Suppressor macrophage treated with lipopolysaccharide for 1 hour (primary cell): Measurements from ENCODE around the gene GPR45.
"Not testable (repeated sequence)": the region's sequence is repeated elsewhere in the genome, so short reads cannot be mapped to it uniquely, and the experiment has no call there.

Experiments used
- DNase-seq, 3 donors: peaks; one replicate each; pipeline ENCODE4 v3.0.0-alpha.2; 2020 to 2022

Gene GPR45

GRCh38 chr2:105241443-105241842, at the start of gene GPR45:
TSS of gene GPR45 (plus strand) at chr2:105241743. CDS start at chr2:105241859, 116 bp downstream.
- DNase-seq, result no peak

GRCh38 chr2:105194022-105194675, 47.4 kb upstream of the GPR45 start:
- no peak for DNase-seq

GRCh38 chr2:105196651-105197050, 44.9 kb upstream of the GPR45 start:
- DNase-seq, result no peak

- DNase-seq, result no peak
Observed at GRCh38 chr2:105215586-105216192, 25.9 kb upstream of the GPR45 start.

GRCh38 chr2:105220604-105221003, 20.9 kb upstream of the GPR45 start:
- no peak for DNase-seq

- no peak for DNase-seq
Observed at GRCh38 chr2:105224444-105224843, 17.1 kb upstream of the GPR45 start.

GRCh38 chr2:105231232-105231619, 10.3 kb upstream of the GPR45 start:
- DNase-seq, result no peak

- peak; percentile 81 to 92 (median 87) for DNase-seq
Observed at GRCh38 chr2:105235388-105236059, 6.0 kb upstream of the GPR45 start.

GRCh38 chr2:105236060-105236424, 5.5 kb upstream of the GPR45 start:
- no peak for DNase-seq

GRCh38 chr2:105237045-105237765, 4.3 kb upstream of the GPR45 start:
- DNase-seq, result no peak

GRCh38 chr2:105238664-105239240, 2.8 kb upstream of the GPR45 start:
- DNase-seq, result no peak

GRCh38 chr2:105239924-105240323, 1.6 kb upstream of the GPR45 start:
- DNase-seq, result no peak

- DNase-seq, result no peak
Observed at GRCh38 chr2:105242286-105242993, 897 bp downstream of the GPR45 start.

- no peak for DNase-seq
Observed at GRCh38 chr2:105243961-105244360, 2.4 kb downstream of the GPR45 start.

GRCh38 chr2:105244451-105244850, 2.9 kb downstream of the GPR45 start:
- peak in 1 of 3 donors; percentile 7 for DNase-seq

GRCh38 chr2:105248316-105249070, 7.0 kb downstream of the GPR45 start:
- no peak for DNase-seq

- no peak for DNase-seq
Observed at GRCh38 chr2:105249181-105249580, 7.6 kb downstream of the GPR45 start.

GRCh38 chr2:105249891-105250290, 8.3 kb downstream of the GPR45 start:
- DNase-seq, result no peak

- not testable (repeated sequence) for DNase-seq
Observed at GRCh38 chr2:105251016-105251648, 9.6 kb downstream of the GPR45 start.

GRCh38 chr2:105252271-105252670, 10.7 kb downstream of the GPR45 start:
- no peak for DNase-seq

GRCh38 chr2:105254531-105255210, 13.1 kb downstream of the GPR45 start:
- peak; percentile 7 to 21 (median 20) for DNase-seq
